K562 (cell line): ENCODE data around the gene DAPK1. TPM values are rescaled to one million over a fixed set of nuclear protein-coding genes. Genes with fewer than 3 reads are reported as not detected.

Experiments
- ARID4B ChIP-seq: sonication (generic); formaldehyde crosslinking; IDR thresholded peaks from 2 replicates; pipeline ENCODE4 v1.8.0; 2022; ENCODE audit warnings: mild to moderate bottlenecking, missing genetic modification reagents
- BCLAF1 ChIP-seq, 2 experiments: fragments of 450-650 bp in 1 of 2; IDR thresholded peaks; 2 replicates each; pipeline ENCODE4 v1.6.1; 2011 to 2017; ENCODE audit warnings: low read depth in 2 of 2, antibody characterized with exemption in 1 of 2, borderline replicate concordance in 1 of 2, low read length in 1 of 2, mild to moderate bottlenecking in 1 of 2, mixed read lengths in 1 of 2; ENCODE audit not compliant: control insufficient read depth in 1 of 2
- CREB3L1 ChIP-seq: fragments of 450-650 bp; IDR thresholded peaks from 2 replicates; pipeline ENCODE4 v1.6.1; 2014; ENCODE audit warnings: low read depth, mild to moderate bottlenecking, moderate library complexity, borderline replicate concordance
- ERF ChIP-seq: fragments of 450-650 bp; formaldehyde crosslinking; IDR thresholded peaks from 2 replicates; pipeline ENCODE4 v1.4.0; 2020; ENCODE audit warnings: mild to moderate bottlenecking, mixed read lengths
- FOXK1 ChIP-seq: sonication (generic); formaldehyde crosslinking; IDR thresholded peaks from 2 replicates; pipeline ENCODE4 v1.8.0; 2022; ENCODE audit warnings: missing genetic modification reagents, mild to moderate bottlenecking, borderline replicate concordance
- HMBOX1 ChIP-seq: sonication (generic); IDR thresholded peaks from 2 replicates; pipeline ENCODE4 v1.6.1; 2016
- IRF2 ChIP-seq: sonication (generic); formaldehyde crosslinking; IDR thresholded peaks from 2 replicates; pipeline ENCODE4 v1.8.1; 2022; ENCODE audit warnings: mild to moderate bottlenecking, missing genetic modification reagents
- LCOR ChIP-seq: sonication (generic); formaldehyde crosslinking; IDR thresholded peaks from 2 replicates; pipeline ENCODE4 v1.8.0; 2022; ENCODE audit warnings: mild to moderate bottlenecking, missing genetic modification reagents
- MAFG ChIP-seq: fragments of 450-650 bp; conservative IDR thresholded peaks from 2 replicates; pipeline ENCODE4 v1.6.1; 2016; ENCODE audit warnings: missing genetic modification characterization, missing compliant biosample characterization
- MIER1 ChIP-seq: fragments of 450-650 bp; IDR thresholded peaks from 2 replicates; pipeline ENCODE4 v1.6.1; 2016; ENCODE audit warnings: antibody characterized with exemption, mild to moderate bottlenecking, low read depth
- NEUROD1 ChIP-seq: fragments of 150-350 bp; IDR thresholded peaks from 2 replicates; pipeline ENCODE4 v1.6.1; 2014; ENCODE audit warnings: borderline replicate concordance, low read length, low read depth; ENCODE audit not compliant: partially characterized antibody
- SMARCC2 ChIP-seq: fragments of 450-650 bp; IDR thresholded peaks from 2 replicates; pipeline ENCODE4 v1.6.1; 2017; ENCODE audit warnings: antibody characterized with exemption, moderate library complexity, mild to moderate bottlenecking, low read depth
- SRSF1 ChIP-seq: fragments of 200-400 bp; formaldehyde crosslinking; IDR thresholded peaks from 2 replicates; pipeline ENCODE4 v1.6.1; 2017; ENCODE audit warnings: mild to moderate bottlenecking, low read depth, low read length, moderate library complexity
- ZBTB9 ChIP-seq: fragments of 450-650 bp; formaldehyde crosslinking; IDR thresholded peaks from 2 replicates; pipeline ENCODE4 v1.4.0; 2020; ENCODE audit warnings: mild to moderate bottlenecking, moderate library complexity
- ZNF124 ChIP-seq: sonication (generic); formaldehyde crosslinking; IDR thresholded peaks from 2 replicates; pipeline ENCODE4 v1.8.1; 2022; ENCODE audit warnings: missing genetic modification reagents
- ZNF24 ChIP-seq: fragments of 450-650 bp; IDR thresholded peaks from 2 replicates; pipeline ENCODE4 v1.6.1; 2016
- polyA plus RNA-seq, 8 experiments: library from polyadenylated mRNA; depleted of rRNA in 4 of 8; stranded (reverse) in 5 of 8; unstranded in 3 of 8; fragments of >200 nt; fragmentation: Nextera tagmentation in 2 of 8; fragmentation: Illumina TruSeq in 1 of 8; extraction: Ambion mirVana in 2 of 8; extraction: Trizol in 1 of 8; gene quantifications; 2 replicates each; pipeline versions ENCODE4 v1.2.1 to v1.2.3, GENCODE V29; 2011 to 2014; ENCODE audit warnings: inconsistent platforms in 1 of 8, missing spikeins in 1 of 8
- total RNA-seq, 7 experiments: library from RNA; depleted of rRNA in 6 of 7; stranded (reverse); fragments of >200 nt in 6 of 7; fragmentation: Illumina TruSeq in 2 of 7; extraction: Trizol in 2 of 7; gene quantifications; 2 replicates each; pipeline versions ENCODE4 v1.2.1 to v1.2.3, GENCODE V29; 2011 to 2021; ENCODE audit warnings: low replicate concordance in 1 of 7

The DAPK1 gene
- total and polyA plus RNA-seq, 9 of the 15 experiments (the other 6 are each of a cell fraction or from before 2014, with no cell fraction given), result 1.7 to 26.4 (median 15.8) TPM

GRCh38 chr9:87518702-87519335 is 21.2 kb downstream of the DAPK1 start (continued):
- TF ChIP-seq NEUROD1, result peak; percentile 64
- TF ChIP-seq BCLAF1 (IDR thresholded peaks at IDR 0.05; ENCODE audit: borderline replicate concordance in 1 of 2, control insufficient read depth in 1 of 2, low read depth in 2 of 2, low read length in 1 of 2), result no peak
- TF ChIP-seq SMARCC2, result peak; percentile 83
- no peak for TF ChIP-seq CREB3L1
- TF ChIP-seq FOXK1 (CRISPR knock-in tag), result no peak
- TF ChIP-seq MIER1, result no peak
- TF ChIP-seq SRSF1, result no peak
- TF ChIP-seq LCOR (CRISPR knock-in tag), result peak; percentile 47; the same call in 1 of the 2 replicates
- no peak for TF ChIP-seq ZBTB9 (CRISPR knock-in tag)
- no peak for TF ChIP-seq ARID4B (CRISPR knock-in tag)
- no peak for TF ChIP-seq IRF2 (CRISPR knock-in tag)
- TF ChIP-seq ZNF124 (CRISPR knock-in tag), result no peak
- no peak for TF ChIP-seq ZNF24
- no peak for TF ChIP-seq MAFG (tag)
- TF ChIP-seq ERF (CRISPR knock-in tag), result no peak
- peak; percentile 71 for TF ChIP-seq HMBOX1
